Common myeloid progenitor, CD34-positive (primary cell): Measurements from ENCODE around the gene TMEM260.

Experiments used
- CTCF ChIA-PET: fragments of 350-600 bp; sonication (Branson Sonifier 250); formaldehyde crosslinking; loops from one replicate; lab custom pipeline; 2021; ENCODE audit warnings: antibody characterized with exemption; lab: Charles Lee
- POLR2A ChIA-PET: fragments of 350-600 bp; sonication (Branson Sonifier 250); formaldehyde crosslinking; loops from one replicate; lab custom pipeline; 2021; ENCODE audit warnings: antibody characterized with exemption; lab: Charles Lee
- DNase-seq, 3 donors: peaks; one replicate each; pipeline versions ENCODE4 v3.0.0 to v3.0.0-alpha.2; 2013
- H3K27ac ChIP-seq, 2 experiments: 1 replicate in 1 of 2; 2 replicates in 1 of 2; pipeline ENCODE4 v1.7.0; 2013; ENCODE audit warnings: inconsistent platforms in 2 of 2, low read length in 2 of 2, mild to moderate bottlenecking in 2 of 2, low read depth in 1 of 2, moderate library complexity in 1 of 2; ENCODE audit not compliant: severe bottlenecking in 2 of 2, insufficient read depth in 1 of 2, poor library complexity in 1 of 2
- H3K27me3 ChIP-seq, 5 experiments: replicated peaks in 2 of 5; 1 replicate in 3 of 5; 2 replicates in 2 of 5; pipeline versions ENCODE4 v1.6.1 to v1.7.0; 2013; ENCODE audit warnings: low read length in 4 of 5, mild to moderate bottlenecking in 2 of 5, moderate library complexity in 2 of 5, inconsistent platforms in 1 of 5; ENCODE audit not compliant: insufficient read depth in 5 of 5, control insufficient read depth in 4 of 5
- H3K36me3 ChIP-seq, 4 experiments: 1 replicate in 2 of 4; 2 replicates in 2 of 4; pipeline versions ENCODE4 v1.6.1 to v1.7.0; 2013; ENCODE audit warnings: low read length in 3 of 4, control low read depth in 1 of 4, mild to moderate bottlenecking in 1 of 4; ENCODE audit not compliant: control insufficient read depth in 4 of 4, insufficient read depth in 4 of 4
- H3K4me1 ChIP-seq, 4 experiments: 1 replicate in 3 of 4; 2 replicates in 1 of 4; pipeline versions ENCODE4 v1.6.1 to v1.7.1; 2013; ENCODE audit warnings: low read length in 3 of 4, mild to moderate bottlenecking in 3 of 4, control low read depth in 1 of 4, inconsistent platforms in 1 of 4, moderate library complexity in 1 of 4; ENCODE audit not compliant: control insufficient read depth in 4 of 4, insufficient read depth in 4 of 4; ENCODE audit errors: control extremely low read depth in 1 of 4
- H3K4me3 ChIP-seq, 7 experiments: 1 replicate in 4 of 7; 2 replicates in 3 of 7; pipeline versions ENCODE4 v1.5.1 to v1.7.0; 2013; ENCODE audit warnings: mild to moderate bottlenecking in 7 of 7, low read length in 6 of 7, moderate library complexity in 6 of 7, inconsistent platforms in 2 of 7, low read depth in 2 of 7, control low read depth in 1 of 7; ENCODE audit not compliant: insufficient read depth in 4 of 7, control insufficient read depth in 1 of 7; ENCODE audit errors: extremely low read depth in 1 of 7
- H3K9me3 ChIP-seq, 5 experiments: 1 replicate in 4 of 5; 2 replicates in 1 of 5; pipeline versions ENCODE4 v1.6.1 to v1.7.1; 2013; ENCODE audit warnings: low read length in 4 of 5, mild to moderate bottlenecking in 2 of 5, inconsistent platforms in 1 of 5, low read depth in 1 of 5, moderate library complexity in 1 of 5; ENCODE audit not compliant: control insufficient read depth in 4 of 5, insufficient read depth in 2 of 5; ENCODE audit errors: control extremely low read depth in 1 of 5
- WGBS: methylation state at CpG from one replicate; pipeline ENCODE4 v1.1.5; 2013; ENCODE audit not compliant: insufficient coverage; 5-methylcytosine and 5-hydroxymethylcytosine counted together

The TMEM260 gene

DNA sequence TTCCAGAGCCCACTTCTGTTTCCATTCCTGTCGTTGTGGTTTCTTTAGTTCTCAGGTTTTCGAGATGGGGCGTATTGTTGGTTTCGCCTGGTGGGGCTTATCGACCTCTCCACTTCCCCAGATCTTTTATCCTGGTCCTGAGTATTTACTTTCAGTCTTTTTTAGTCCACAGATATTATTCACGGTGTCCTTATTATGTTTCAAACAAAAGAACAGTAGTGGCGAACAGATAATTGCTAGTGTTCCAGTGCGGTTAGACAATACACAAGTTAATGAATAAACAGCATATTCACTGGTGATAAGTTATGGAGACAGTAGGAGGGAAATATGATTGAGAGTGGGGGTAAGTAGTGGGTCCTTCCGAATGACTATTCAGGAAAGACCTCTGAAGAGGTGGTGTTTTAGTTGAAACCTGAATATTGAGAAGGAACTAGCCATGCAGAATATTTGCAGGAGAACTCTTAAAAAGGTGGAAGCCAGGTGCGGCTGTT lies 668 bp downstream of the TMEM260 start:
- peak; percentile 28 to 68 (median 60) for DNase-seq
- whole genome bisulfite sequencing: 3% methylated on average over 7 of the region's 10 CpGs
- POLR2A ChIA-PET: no interaction called here
- peak overlapping the region; percentile 81 to 92 for H3K27ac ChIP-seq
- no peaks in the 10 kb centered on the region for H3K9me3 ChIP-seq
- peak overlapping the region; percentile 93 to 100 (median 97) for H3K4me3 ChIP-seq
- CTCF ChIA-PET: interaction anchor here (0.7 to 1.4 kb wide), 3 partner anchors 8 to 33 kb away, joined by 3 read pairs; no protein-coding TSS in a partner anchor
- peaks cover 0 to under 1% (median 0%) of the 10 kb centered on the region in 4 experiments for H3K36me3 ChIP-seq
- H3K4me1 ChIP-seq: peaks cover 10 to 22% (median 12%) of the 10 kb centered on the region in 4 experiments
- no peaks in the 10 kb centered on the region for H3K27me3 ChIP-seq

DNA sequence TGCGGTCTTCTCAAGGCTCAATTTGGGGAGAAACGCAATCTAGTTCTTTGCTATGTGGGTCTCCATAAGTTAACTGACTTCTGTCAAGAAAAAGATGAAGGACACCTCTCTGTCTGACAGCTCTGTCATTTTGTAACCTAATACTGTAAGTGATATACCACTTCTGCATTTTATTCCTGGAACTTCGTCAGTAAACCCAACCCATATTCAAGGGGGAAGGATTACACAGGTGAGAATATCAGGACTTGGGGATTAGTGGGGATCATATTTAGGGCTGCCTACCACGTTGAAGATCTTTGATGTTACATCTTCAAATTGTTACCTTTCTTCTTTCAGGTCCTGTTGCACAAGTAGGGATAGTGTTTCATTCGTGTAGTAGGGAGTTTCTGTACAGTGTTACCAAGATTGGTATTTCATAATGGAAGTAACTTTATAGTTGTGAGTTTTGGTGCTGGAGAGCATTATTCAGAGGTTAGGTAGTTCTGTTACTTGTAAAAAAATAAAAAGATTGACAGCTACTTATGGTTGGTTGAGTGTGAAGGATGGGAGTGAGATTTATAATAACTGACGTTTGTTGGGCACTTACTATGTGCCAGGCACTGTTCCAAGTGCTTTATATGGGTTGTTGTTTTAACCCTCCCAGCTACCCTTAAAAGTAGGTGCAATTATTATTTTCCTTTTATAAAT lies 1.6 kb downstream of the TMEM260 start:
- ChIA-PET CTCF (interaction anchor here (1.4 kb wide), 1 partner anchor 8 kb away, joined by 3 read pairs; no protein-coding TSS in a partner anchor), POLR2A (no interaction called here)
- WGBS: 83% methylated on average over 4 of the region's 6 CpGs

DNA sequence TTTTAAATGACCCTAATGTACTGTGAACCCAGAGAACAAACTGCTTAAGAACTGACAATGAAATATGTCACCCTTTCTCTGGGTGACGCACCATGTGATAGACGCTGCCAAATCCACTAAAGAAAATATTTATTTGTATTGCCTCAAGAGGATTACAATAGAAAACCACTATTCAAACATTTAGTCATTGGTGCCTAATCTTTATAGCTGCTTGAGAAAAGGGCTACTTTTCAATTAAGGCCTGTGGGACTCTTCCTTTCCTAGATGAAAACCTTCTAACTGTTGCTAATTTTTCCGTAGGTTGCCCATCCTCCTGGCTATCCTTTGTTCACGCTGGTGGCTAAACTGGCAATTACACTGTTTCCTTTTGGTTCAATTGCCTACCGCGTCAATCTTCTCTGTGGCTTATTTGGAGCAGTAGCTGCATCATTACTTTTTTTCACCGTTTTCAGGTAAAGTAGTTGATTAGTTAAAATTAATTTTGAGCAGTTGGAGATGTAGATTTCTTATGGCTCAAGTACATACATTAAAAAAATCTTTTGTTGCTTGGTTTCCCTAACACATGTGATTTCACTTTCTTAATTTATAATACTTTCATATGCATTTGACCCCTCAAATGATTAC lies 6.0 kb downstream of the TMEM260 start:
- Histone ChIP-seq H3K36me3 (peaks cover 5 to 23% (median 11%) of the 10 kb centered on the region in 4 experiments), H3K27ac (no peak overlapping the region), H3K4me1 (peaks cover 7 to 18% (median 9%) of the 10 kb centered on the region in 4 experiments), H3K27me3 (no peaks in the 10 kb centered on the region), H3K9me3 (no peaks in the 10 kb centered on the region), H3K4me3 (no peak overlapping the region)
- DNase-seq: peak in 1 of 3 donors; percentile 10
- ChIA-PET POLR2A (no interaction called here), CTCF (interaction anchor here (1.4 kb wide), 1 partner anchor 22 kb away, joined by 3 read pairs; no protein-coding TSS in a partner anchor)
- WGBS: 50% methylated on average over 1 of the region's 7 CpGs

More for the DNA sequence above, 1.6 kb downstream of the TMEM260 start:
- peak; percentile 1 to 34 (median 10) for DNase-seq
- peak overlapping the region in 6 of 7 experiments; percentile 93 to 100 (median 97) for H3K4me3 ChIP-seq
- H3K27me3 ChIP-seq: no peaks in the 10 kb centered on the region
- H3K4me1 ChIP-seq: peaks cover 10 to 22% (median 12%) of the 10 kb centered on the region in 4 experiments
- no peaks in the 10 kb centered on the region for H3K9me3 ChIP-seq
- no peak overlapping the region for H3K27ac ChIP-seq
- H3K36me3 ChIP-seq: peaks cover 0 to 10% (median 5%) of the 10 kb centered on the region in 4 experiments

DNA sequence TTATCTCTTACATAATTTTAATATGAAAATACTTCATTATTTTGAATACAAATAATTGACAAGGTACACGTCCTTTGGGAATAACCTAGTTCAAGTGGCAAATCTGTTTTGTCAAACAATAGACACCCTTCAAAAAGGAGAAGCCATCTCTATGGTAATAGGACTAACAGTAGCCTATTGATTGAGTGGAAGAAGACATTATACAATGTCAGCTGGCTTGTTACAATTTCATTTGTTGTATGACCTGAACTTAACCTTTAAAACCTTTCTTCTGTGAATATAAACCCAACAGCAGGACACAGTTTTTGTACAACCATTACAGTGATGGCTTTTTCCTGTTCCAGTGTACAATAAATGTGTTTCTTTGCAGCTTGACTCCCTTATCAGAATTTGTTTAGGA lies 8.1 kb downstream of the TMEM260 start:
- 100% methylated on average over 1 of the region's 1 CpG for WGBS
- no peaks in the 10 kb centered on the region for H3K9me3 ChIP-seq
- no peaks in the 10 kb centered on the region for H3K27me3 ChIP-seq
- POLR2A ChIA-PET: no interaction called here
- H3K36me3 ChIP-seq: peaks cover 5 to 25% (median 12%) of the 10 kb centered on the region in 4 experiments
- H3K4me1 ChIP-seq: no peaks in the 10 kb centered on the region
- CTCF ChIA-PET: interaction anchor here (0.8 to 1.0 kb wide), 2 partner anchors 8 to 21 kb away, joined by 3 read pairs; partner anchors contain the start of gene TMEM260
- no peak overlapping the region for H3K4me3 ChIP-seq
- DNase-seq: no peak
- H3K27ac ChIP-seq: no peak overlapping the region

DNA sequence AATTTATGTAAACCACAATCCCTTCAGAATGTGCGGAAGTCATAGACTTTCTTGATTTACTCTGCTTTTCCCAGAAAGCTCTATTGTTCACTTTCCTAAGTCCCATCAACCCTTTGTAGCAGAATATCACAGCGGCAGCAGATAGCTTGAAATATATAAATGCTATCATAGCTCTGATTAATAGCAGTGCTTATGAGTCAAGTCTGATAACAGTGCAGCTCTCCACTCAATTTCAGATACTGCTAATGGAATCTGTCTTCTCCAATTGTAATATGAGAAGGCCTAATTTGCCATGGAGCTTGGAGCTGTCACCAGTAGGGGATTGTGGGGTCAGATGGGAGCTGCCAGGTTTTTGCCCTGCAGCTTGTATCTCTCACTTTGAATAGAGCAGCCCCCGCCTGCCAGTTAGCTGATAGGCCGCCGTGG lies 10.9 kb downstream of the TMEM260 start:
- Histone ChIP-seq H3K27ac (no peak overlapping the region), H3K4me3 (no peak overlapping the region), H3K4me1 (no peaks in the 10 kb centered on the region), H3K27me3 (no peaks in the 10 kb centered on the region), H3K9me3 (no peaks in the 10 kb centered on the region), H3K36me3 (peaks cover 5 to 25% (median 16%) of the 10 kb centered on the region in 4 experiments)
- CTCF ChIA-PET: interaction anchor here (1.2 to 1.4 kb wide), 3 partner anchors 12 to 633 kb away, joined by 3 read pairs; no protein-coding TSS in a partner anchor
- POLR2A ChIA-PET: no interaction called here
- DNase-seq: no peak
- 100% methylated on average over 2 of the region's 5 CpGs for WGBS

DNA sequence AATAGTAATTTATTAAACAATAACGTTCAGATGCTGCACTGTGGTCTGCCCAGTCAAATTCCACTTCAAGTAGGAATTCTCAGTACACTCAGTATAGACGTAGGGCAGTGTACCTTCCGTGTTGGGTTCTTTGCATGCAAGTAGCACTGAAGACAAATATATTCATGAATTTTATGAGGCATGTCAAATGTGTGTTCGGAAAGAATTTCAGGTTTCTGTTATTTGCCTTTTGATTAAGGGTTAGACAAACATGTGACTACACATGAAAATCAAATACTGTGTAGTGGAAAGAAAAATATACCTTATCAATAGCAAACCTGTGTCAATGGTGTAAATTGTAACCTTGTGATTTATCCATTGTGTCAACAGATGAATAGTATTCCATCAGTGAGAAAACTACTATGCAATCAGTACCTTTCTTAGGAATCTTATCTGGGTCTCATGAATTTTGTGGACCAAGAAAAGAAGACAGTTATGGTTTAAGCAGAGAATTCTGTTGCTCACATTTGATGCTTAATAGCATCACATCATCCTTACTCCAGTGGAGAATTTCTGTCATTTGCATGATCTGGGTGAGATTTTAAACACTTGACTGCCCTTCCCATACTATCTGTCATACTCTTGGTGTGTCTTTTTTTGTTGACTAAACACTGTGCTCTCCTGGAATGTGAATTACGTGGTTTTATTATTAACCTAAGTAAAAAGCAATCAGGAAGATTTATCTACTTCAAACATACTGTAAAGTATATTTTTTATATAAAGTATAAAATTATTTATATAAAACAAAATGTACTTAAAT lies 13.3 kb downstream of the TMEM260 start:
- CTCF ChIA-PET: no interaction called here
- Histone ChIP-seq H3K4me3 (no peak overlapping the region), H3K36me3 (peaks cover 6 to 15% (median 9%) of the 10 kb centered on the region in 4 experiments), H3K9me3 (no peaks in the 10 kb centered on the region), H3K4me1 (no peaks in the 10 kb centered on the region), H3K27me3 (no peaks in the 10 kb centered on the region), H3K27ac (no peak overlapping the region)
- DNase-seq: no peak
- POLR2A ChIA-PET: no interaction called here
- 100% methylated on average over 3 of the region's 5 CpGs for WGBS
